HEK293 (cell line): ENCODE results near the gene SLC47A2.

ENCODE experiments used
- BCL6B ChIP-seq: fragments of 450-650 bp; formaldehyde crosslinking; IDR thresholded peaks from 2 replicates; pipeline ENCODE4 v1.5.1; 2017; ENCODE audit warnings: missing biosample characterization, missing genetic modification characterization
- GLIS2 ChIP-seq: fragments of 450-650 bp; formaldehyde crosslinking; IDR thresholded peaks from 2 replicates; pipeline ENCODE4 v1.5.1; 2016; ENCODE audit warnings: missing biosample characterization, missing genetic modification characterization
- KLF17 ChIP-seq: fragments of 450-650 bp; formaldehyde crosslinking; IDR thresholded peaks from 2 replicates; pipeline ENCODE4 v1.5.1; 2016; ENCODE audit warnings: missing biosample characterization, missing genetic modification characterization
- KLF7 ChIP-seq: fragments of 450-650 bp; formaldehyde crosslinking; IDR thresholded peaks from 2 replicates; pipeline ENCODE4 v1.5.1; 2016; ENCODE audit warnings: missing biosample characterization, missing genetic modification characterization, borderline replicate concordance
- RBAK ChIP-seq: fragments of 450-650 bp; formaldehyde crosslinking; IDR thresholded peaks from 2 replicates; pipeline ENCODE4 v1.5.1; 2016; ENCODE audit warnings: missing biosample characterization, missing genetic modification characterization
- SCRT1 ChIP-seq: fragments of 450-650 bp; formaldehyde crosslinking; IDR thresholded peaks from 2 replicates; pipeline ENCODE4 v1.5.1; 2016; ENCODE audit warnings: missing biosample characterization, missing genetic modification characterization, borderline replicate concordance
- ZBTB10 ChIP-seq: fragments of 450-650 bp; formaldehyde crosslinking; IDR thresholded peaks from 2 replicates; pipeline ENCODE4 v1.5.1; 2016; ENCODE audit warnings: missing biosample characterization, missing genetic modification characterization
- ZBTB7A ChIP-seq: fragments of 450-650 bp; formaldehyde crosslinking; IDR thresholded peaks from 2 replicates; pipeline ENCODE4 v1.5.1; 2016; ENCODE audit warnings: low read depth, missing biosample characterization, missing genetic modification characterization
- ZBTB8A ChIP-seq: fragments of 450-650 bp; formaldehyde crosslinking; IDR thresholded peaks from 2 replicates; pipeline ENCODE4 v1.5.1; 2016; ENCODE audit warnings: missing biosample characterization, missing genetic modification characterization
- ZFP3 ChIP-seq: fragments of 450-650 bp; formaldehyde crosslinking; IDR thresholded peaks from 2 replicates; pipeline ENCODE4 v1.5.1; 2016; ENCODE audit warnings: low read depth, missing biosample characterization, missing genetic modification characterization
- ZFP69B ChIP-seq: fragments of 450-650 bp; formaldehyde crosslinking; IDR thresholded peaks from 2 replicates; pipeline ENCODE4 v1.5.1; 2016; ENCODE audit warnings: missing biosample characterization, missing genetic modification characterization
- ZNF132 ChIP-seq: fragments of 450-650 bp; formaldehyde crosslinking; IDR thresholded peaks from 2 replicates; pipeline ENCODE4 v1.5.1; 2017; ENCODE audit warnings: missing biosample characterization, missing genetic modification characterization, borderline replicate concordance
- ZNF155 ChIP-seq: fragments of 450-650 bp; formaldehyde crosslinking; IDR thresholded peaks from 2 replicates; pipeline ENCODE4 v1.5.1; 2016; ENCODE audit warnings: missing biosample characterization, missing genetic modification characterization
- ZNF157 ChIP-seq: fragments of 450-650 bp; formaldehyde crosslinking; IDR thresholded peaks from 2 replicates; pipeline ENCODE4 v1.5.1; 2016; ENCODE audit warnings: missing biosample characterization, missing genetic modification characterization
- ZNF274 ChIP-seq, 2 experiments: fragments of 200-500 bp in 1 of 2; fragments of 450-650 bp in 1 of 2; sonication (Bioruptor generic) in 1 of 2; formaldehyde crosslinking in 1 of 2; IDR thresholded peaks; 2 replicates each; pipeline versions ENCODE4 v1.5.1 to v1.6.1; 2014 to 2016; ENCODE audit warnings: borderline replicate concordance in 1 of 2, inconsistent platforms in 1 of 2, low read length in 1 of 2, missing biosample characterization in 1 of 2, missing genetic modification characterization in 1 of 2
- ZNF280D ChIP-seq: fragments of 450-650 bp; formaldehyde crosslinking; IDR thresholded peaks from 2 replicates; pipeline ENCODE4 v1.5.1; 2016; ENCODE audit warnings: missing biosample characterization, missing genetic modification characterization
- ZNF311 ChIP-seq: fragments of 450-650 bp; formaldehyde crosslinking; IDR thresholded peaks from 2 replicates; pipeline ENCODE4 v1.5.1; 2017; ENCODE audit warnings: missing biosample characterization, missing genetic modification characterization, borderline replicate concordance
- ZNF433 ChIP-seq: fragments of 450-650 bp; formaldehyde crosslinking; IDR thresholded peaks from 2 replicates; pipeline ENCODE4 v1.5.1; 2016; ENCODE audit warnings: missing biosample characterization, missing genetic modification characterization, low read depth
- ZNF521 ChIP-seq: fragments of 450-650 bp; formaldehyde crosslinking; IDR thresholded peaks from 2 replicates; pipeline ENCODE4 v1.5.1; 2017; ENCODE audit warnings: missing biosample characterization, mild to moderate bottlenecking, missing genetic modification characterization
- ZNF610 ChIP-seq: fragments of 450-650 bp; formaldehyde crosslinking; IDR thresholded peaks from 2 replicates; pipeline ENCODE4 v1.5.1; 2016; ENCODE audit warnings: missing biosample characterization, missing genetic modification characterization, borderline replicate concordance
- ZNF621 ChIP-seq: fragments of 450-650 bp; formaldehyde crosslinking; IDR thresholded peaks from 2 replicates; pipeline ENCODE4 v1.5.1; 2017; ENCODE audit warnings: missing biosample characterization, missing genetic modification characterization
- ZNF692 ChIP-seq: fragments of 450-650 bp; formaldehyde crosslinking; IDR thresholded peaks from 2 replicates; pipeline ENCODE4 v1.5.1; 2016; ENCODE audit warnings: missing biosample characterization, missing genetic modification characterization
- TF ChIP-seq, protein P1 (sequence below): fragments of 450-650 bp; formaldehyde crosslinking; IDR thresholded peaks from 2 replicates; pipeline ENCODE4 v1.5.1; 2016; ENCODE audit warnings: missing biosample characterization, missing genetic modification characterization
- TF ChIP-seq, protein P2 (sequence below): fragments of 450-650 bp; formaldehyde crosslinking; IDR thresholded peaks from 2 replicates; pipeline ENCODE4 v1.5.1; 2016; ENCODE audit warnings: missing biosample characterization, missing genetic modification characterization

The SLC47A2 gene

GRCh38 chr17:19648475-19649273, 67.7 kb downstream of the SLC47A2 start, which contains the start of gene ALDH3A2 (continued):
- TF ChIP-seq, protein P1, sequence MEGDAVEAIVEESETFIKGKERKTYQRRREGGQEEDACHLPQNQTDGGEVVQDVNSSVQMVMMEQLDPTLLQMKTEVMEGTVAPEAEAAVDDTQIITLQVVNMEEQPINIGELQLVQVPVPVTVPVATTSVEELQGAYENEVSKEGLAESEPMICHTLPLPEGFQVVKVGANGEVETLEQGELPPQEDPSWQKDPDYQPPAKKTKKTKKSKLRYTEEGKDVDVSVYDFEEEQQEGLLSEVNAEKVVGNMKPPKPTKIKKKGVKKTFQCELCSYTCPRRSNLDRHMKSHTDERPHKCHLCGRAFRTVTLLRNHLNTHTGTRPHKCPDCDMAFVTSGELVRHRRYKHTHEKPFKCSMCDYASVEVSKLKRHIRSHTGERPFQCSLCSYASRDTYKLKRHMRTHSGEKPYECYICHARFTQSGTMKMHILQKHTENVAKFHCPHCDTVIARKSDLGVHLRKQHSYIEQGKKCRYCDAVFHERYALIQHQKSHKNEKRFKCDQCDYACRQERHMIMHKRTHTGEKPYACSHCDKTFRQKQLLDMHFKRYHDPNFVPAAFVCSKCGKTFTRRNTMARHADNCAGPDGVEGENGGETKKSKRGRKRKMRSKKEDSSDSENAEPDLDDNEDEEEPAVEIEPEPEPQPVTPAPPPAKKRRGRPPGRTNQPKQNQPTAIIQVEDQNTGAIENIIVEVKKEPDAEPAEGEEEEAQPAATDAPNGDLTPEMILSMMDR (tag by site-specific recombination): peak; percentile 77
- peak; percentile 81 for TF ChIP-seq ZBTB10 (tag by site-specific recombination)
- TF ChIP-seq ZNF132 (tag by site-specific recombination): no peak
- no peak for TF ChIP-seq ZNF274 (IDR thresholded peaks at IDR 0.05; ENCODE audit: low read length)
- TF ChIP-seq ZNF274 (tag by site-specific recombination; IDR thresholded peaks at IDR 0.05; ENCODE audit: borderline replicate concordance): no peak
- TF ChIP-seq KLF7: peak; percentile 61
- TF ChIP-seq SCRT1 (tag by site-specific recombination): peak; percentile 63; the same call in 1 of the 2 replicates
- 0 out of 2 replicates have a peak, but pooled peaks have one; percentile 38 for TF ChIP-seq ZFP69B
- peak; percentile 75; the same call in 1 of the 2 replicates for TF ChIP-seq ZNF280D (tag by site-specific recombination)
- TF ChIP-seq ZNF610 (tag by site-specific recombination): no peak
- TF ChIP-seq BCL6B (tag by site-specific recombination): no peak
- peak; percentile 69; the same call in 1 of the 2 replicates for TF ChIP-seq ZNF692 (tag by site-specific recombination)
- TF ChIP-seq ZBTB8A (tag by site-specific recombination): peak; percentile 97
- TF ChIP-seq ZNF433 (tag by site-specific recombination): no peak
- no peak for TF ChIP-seq ZNF521
- TF ChIP-seq ZBTB7A (tag by site-specific recombination): peak; percentile 78
- TF ChIP-seq ZNF155 (tag by site-specific recombination): no peak
- no peak for TF ChIP-seq RBAK (tag by site-specific recombination)
- TF ChIP-seq, protein P2, sequence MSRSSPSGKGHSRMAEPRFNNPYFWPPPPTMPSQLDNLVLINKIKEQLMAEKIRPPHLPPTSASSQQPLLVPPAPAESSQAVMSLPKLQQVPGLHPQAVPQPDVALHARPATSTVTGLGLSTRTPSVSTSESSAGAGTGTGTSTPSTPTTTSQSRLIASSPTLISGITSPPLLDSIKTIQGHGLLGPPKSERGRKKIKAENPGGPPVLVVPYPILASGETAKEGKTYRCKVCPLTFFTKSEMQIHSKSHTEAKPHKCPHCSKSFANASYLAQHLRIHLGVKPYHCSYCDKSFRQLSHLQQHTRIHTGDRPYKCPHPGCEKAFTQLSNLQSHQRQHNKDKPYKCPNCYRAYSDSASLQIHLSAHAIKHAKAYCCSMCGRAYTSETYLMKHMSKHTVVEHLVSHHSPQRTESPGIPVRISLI (tag by site-specific recombination): no peak
- TF ChIP-seq ZNF157 (tag by site-specific recombination): no peak
- TF ChIP-seq ZFP3: peak; percentile 27; the same call in 1 of the 2 replicates
- no peak for TF ChIP-seq ZNF621 (tag by site-specific recombination)
- TF ChIP-seq KLF17: peak; percentile 76
- peak; percentile 99 for TF ChIP-seq GLIS2
- TF ChIP-seq ZNF311 (tag by site-specific recombination): no peak
